ENCODE measurements around the gene DYNLL2.

DNA sequence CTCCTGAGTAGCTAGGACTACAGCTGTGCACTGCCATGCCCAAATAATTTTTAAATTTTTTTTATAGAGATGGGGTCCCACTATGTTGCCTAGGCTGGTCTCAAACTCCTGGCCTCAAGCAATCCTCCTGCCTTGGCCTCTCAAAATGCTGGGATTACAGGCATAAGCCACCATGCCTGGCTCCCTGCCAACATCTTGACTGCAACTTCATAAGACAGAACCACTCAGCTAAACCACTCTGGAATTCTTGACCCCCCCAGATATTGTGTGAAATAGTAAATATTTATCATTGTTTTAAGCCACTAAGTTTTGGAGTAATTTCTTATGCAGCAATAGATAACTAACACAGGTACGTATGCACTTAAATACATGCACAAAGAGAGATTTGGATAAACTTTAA, 26.0 kb downstream of the DYNLL2 start:
- TF ChIP-seq, protein P1, sequence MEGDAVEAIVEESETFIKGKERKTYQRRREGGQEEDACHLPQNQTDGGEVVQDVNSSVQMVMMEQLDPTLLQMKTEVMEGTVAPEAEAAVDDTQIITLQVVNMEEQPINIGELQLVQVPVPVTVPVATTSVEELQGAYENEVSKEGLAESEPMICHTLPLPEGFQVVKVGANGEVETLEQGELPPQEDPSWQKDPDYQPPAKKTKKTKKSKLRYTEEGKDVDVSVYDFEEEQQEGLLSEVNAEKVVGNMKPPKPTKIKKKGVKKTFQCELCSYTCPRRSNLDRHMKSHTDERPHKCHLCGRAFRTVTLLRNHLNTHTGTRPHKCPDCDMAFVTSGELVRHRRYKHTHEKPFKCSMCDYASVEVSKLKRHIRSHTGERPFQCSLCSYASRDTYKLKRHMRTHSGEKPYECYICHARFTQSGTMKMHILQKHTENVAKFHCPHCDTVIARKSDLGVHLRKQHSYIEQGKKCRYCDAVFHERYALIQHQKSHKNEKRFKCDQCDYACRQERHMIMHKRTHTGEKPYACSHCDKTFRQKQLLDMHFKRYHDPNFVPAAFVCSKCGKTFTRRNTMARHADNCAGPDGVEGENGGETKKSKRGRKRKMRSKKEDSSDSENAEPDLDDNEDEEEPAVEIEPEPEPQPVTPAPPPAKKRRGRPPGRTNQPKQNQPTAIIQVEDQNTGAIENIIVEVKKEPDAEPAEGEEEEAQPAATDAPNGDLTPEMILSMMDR (conservative IDR thresholded peaks at IDR 0.05; ENCODE audit: low read length), result no peak
- TF ChIP-seq EZH2phosphoT487 (IDR thresholded peaks at IDR 0.05; ENCODE audit: borderline replicate concordance), result no peak

All from Loucy (cell line).